BJ (cell line): ENCODE measurements around the gene PRTFDC1. TPM values are rescaled to one million over a fixed set of nuclear protein-coding genes. Genes with fewer than 3 reads are reported as not detected.

Experiments
- CTCF ChIA-PET: fragments of 350-600 bp; formaldehyde crosslinking; extraction: SDS; loops from one replicate; lab custom pipeline; 2021; ENCODE audit warnings: antibody characterized with exemption, inconsistent platforms; lab: Yijun Ruan, JAX
- POLR2A ChIA-PET: fragments of 300-600 bp; sonication (Branson Sonifier 250); formaldehyde crosslinking; extraction: SDS; loops from one replicate; lab custom pipeline; 2021; ENCODE audit warnings: antibody characterized with exemption; lab: Charles Lee
- DNase-seq: peaks from one replicate; pipeline ENCODE4 v3.0.0-alpha.2; 2011; ENCODE audit warnings: low read depth
- H3K27me3 ChIP-seq: 2 replicates; pipeline ENCODE4 v1.6.0; 2011; ENCODE audit warnings: low read length; ENCODE audit not compliant: control insufficient read depth, insufficient read depth
- H3K36me3 ChIP-seq: 2 replicates; pipeline ENCODE4 v1.5.1; 2011; ENCODE audit warnings: low read length; ENCODE audit not compliant: control insufficient read depth, insufficient read depth
- H3K4me3 ChIP-seq: 2 replicates; pipeline ENCODE4 v1.5.1; 2011; ENCODE audit warnings: low read depth, mild to moderate bottlenecking, control low read depth, low read length
- CTCF ChIP-seq: IDR thresholded peaks from 2 replicates; pipeline ENCODE4 v1.5.1; 2011; ENCODE audit warnings: low read depth, mild to moderate bottlenecking, control low read depth, inconsistent platforms, low read length, moderate library complexity; ENCODE audit not compliant: insufficient read depth
- polyA minus RNA-seq: library from RNA; depleted of rRNA, polyadenylated mRNA; stranded (reverse); fragments of >200 nt; gene quantifications from 2 replicates; pipeline ENCODE4 v1.2.3, GENCODE V29; 2011; rRNA and poly(A)+ RNA removed
- polyA plus RNA-seq: library from polyadenylated mRNA; depleted of rRNA; stranded (reverse); fragments of >200 nt; gene quantifications from 2 replicates; pipeline ENCODE4 v1.2.3, GENCODE V29; 2011; rRNA removed

The PRTFDC1 gene
- 8.1 and 18.6 TPM in 2 replicates for polyA plus RNA-seq
- 4.9 and 5.7 TPM in 2 replicates for polyA minus RNA-seq

GRCh38 chr10:24952143-24952706 lies at the start of gene PRTFDC1:
Gene PRTFDC1, minus strand, starts transcription at chr10:24952606. Its CDS starts 31 bp downstream, at chr10:24952575.
- no peak for DNase-seq
- CTCF ChIA-PET: interaction anchor here (0.7 to 1.2 kb wide), 3 partner anchors 13 to 202 kb away, joined by 3 read pairs; no protein-coding TSS in a partner anchor
- TF ChIP-seq CTCF: peak; percentile 36; the same call in 1 of the 2 replicates
- POLR2A ChIA-PET: no interaction called here
- Histone ChIP-seq H3K4me3 (peak within 1 kb of the TSS; percentile 55), H3K27me3 (no peaks in the 10 kb centered on the region), H3K36me3 (no peaks in the 10 kb centered on the region)

- H3K4me3 ChIP-seq: no peak overlapping the region
- no peaks in the 10 kb centered on the region for H3K36me3 ChIP-seq
- H3K27me3 ChIP-seq: peaks cover 1% of the 10 kb centered on the region
- ChIA-PET CTCF (interaction anchor here (1.8 kb wide), 1 partner anchor 8 kb away, joined by 6 read pairs; no protein-coding TSS in a partner anchor), POLR2A (no interaction called here)
- TF ChIP-seq CTCF: no peak
- no peak for DNase-seq
These were observed 45.6 kb upstream of the PRTFDC1 start for GRCh38 chr10:24998044-24998443.

- ChIA-PET CTCF (interaction anchor here (1.1 kb wide), 1 partner anchor 86 kb away, joined by 3 read pairs; no protein-coding TSS in a partner anchor), POLR2A (interaction anchor here (0.6 kb wide), 1 partner anchor 102 kb away, joined by 3 read pairs; no protein-coding TSS in a partner anchor)
- Histone ChIP-seq H3K4me3 (no peak overlapping the region), H3K27me3 (peaks cover 1% of the 10 kb centered on the region), H3K36me3 (no peaks in the 10 kb centered on the region)
- no peak for DNase-seq
- TF ChIP-seq CTCF: no peak
These were observed 42.7 kb upstream of the PRTFDC1 start for GRCh38 chr10:24995072-24995471.

- no peaks in the 10 kb centered on the region for H3K36me3 ChIP-seq
- POLR2A ChIA-PET: no interaction called here
- TF ChIP-seq CTCF: no peak
- CTCF ChIA-PET: interaction anchor here (0.6 to 1.4 kb wide), 5 partner anchors 11 to 267 kb away, joined by 3 to 4 read pairs (median 3); partner anchors contain the start of gene ENKUR
- no peak overlapping the region for H3K4me3 ChIP-seq
- no peak for DNase-seq
- peaks cover 1% of the 10 kb centered on the region for H3K27me3 ChIP-seq
These were observed 41.0 kb upstream of the PRTFDC1 start for GRCh38 chr10:24993237-24993958.
